ENCODE data around the gene SUGP1.
"Not testable (repeated sequence)": the region's sequence is repeated elsewhere in the genome, so short reads cannot be mapped to it uniquely, and the experiment has no call there.

Gene SUGP1, protein sequence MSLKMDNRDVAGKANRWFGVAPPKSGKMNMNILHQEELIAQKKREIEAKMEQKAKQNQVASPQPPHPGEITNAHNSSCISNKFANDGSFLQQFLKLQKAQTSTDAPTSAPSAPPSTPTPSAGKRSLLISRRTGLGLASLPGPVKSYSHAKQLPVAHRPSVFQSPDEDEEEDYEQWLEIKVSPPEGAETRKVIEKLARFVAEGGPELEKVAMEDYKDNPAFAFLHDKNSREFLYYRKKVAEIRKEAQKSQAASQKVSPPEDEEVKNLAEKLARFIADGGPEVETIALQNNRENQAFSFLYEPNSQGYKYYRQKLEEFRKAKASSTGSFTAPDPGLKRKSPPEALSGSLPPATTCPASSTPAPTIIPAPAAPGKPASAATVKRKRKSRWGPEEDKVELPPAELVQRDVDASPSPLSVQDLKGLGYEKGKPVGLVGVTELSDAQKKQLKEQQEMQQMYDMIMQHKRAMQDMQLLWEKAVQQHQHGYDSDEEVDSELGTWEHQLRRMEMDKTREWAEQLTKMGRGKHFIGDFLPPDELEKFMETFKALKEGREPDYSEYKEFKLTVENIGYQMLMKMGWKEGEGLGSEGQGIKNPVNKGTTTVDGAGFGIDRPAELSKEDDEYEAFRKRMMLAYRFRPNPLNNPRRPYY

DNA sequence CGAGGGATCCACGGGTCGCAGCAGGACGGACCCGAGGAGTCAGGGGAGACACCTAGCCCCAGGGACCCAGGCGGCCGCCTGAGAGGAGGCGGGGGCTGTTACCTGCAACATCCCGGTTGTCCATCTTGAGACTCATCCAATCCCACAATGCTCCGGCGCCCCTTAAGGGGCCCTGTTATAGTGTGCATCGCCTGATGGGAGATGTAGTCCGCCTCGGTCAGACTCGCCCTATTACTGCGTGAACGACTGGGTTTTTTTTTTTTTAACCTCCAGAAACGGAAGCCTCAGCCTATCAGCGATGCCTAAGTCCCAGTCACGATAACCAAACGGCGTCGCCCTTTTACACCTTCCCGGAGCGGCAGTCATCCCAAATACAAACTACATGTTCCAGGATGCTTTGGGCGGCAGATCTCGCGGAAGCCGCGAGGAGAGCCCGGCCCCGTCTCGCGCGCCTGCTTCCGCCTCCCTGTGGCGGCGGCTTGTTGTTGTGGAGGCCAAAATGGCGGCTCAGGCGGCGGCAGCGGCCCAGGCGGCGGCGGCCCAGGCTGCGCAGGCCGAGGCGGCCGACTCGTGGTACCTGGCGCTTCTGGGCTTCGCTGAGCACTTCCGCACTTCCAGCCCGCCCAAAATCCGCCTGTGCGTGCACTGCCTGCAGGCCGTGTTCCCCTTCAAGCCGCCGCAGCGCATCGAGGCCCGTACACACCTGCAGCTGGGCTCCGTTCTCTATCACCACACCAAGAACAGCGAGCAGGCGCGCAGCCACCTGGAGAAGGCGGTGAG lies at the start of gene SUGP1, which contains the start of gene MAU2:
Gene SUGP1 (minus strand): TSS at position 149 of the 780 bp plus-strand sequence. CDS start 13 bp downstream, at position 136.
Gene MAU2 (plus strand): TSS at position 469 of the 780 bp plus-strand sequence. CDS start 31 bp downstream, at position 500.
- peak; percentile 90 for DNase-seq

GRCh38 chr19:19368087-19368486 lies 47.8 kb upstream of the SUGP1 start:
- no peak for DNase-seq

DNA sequence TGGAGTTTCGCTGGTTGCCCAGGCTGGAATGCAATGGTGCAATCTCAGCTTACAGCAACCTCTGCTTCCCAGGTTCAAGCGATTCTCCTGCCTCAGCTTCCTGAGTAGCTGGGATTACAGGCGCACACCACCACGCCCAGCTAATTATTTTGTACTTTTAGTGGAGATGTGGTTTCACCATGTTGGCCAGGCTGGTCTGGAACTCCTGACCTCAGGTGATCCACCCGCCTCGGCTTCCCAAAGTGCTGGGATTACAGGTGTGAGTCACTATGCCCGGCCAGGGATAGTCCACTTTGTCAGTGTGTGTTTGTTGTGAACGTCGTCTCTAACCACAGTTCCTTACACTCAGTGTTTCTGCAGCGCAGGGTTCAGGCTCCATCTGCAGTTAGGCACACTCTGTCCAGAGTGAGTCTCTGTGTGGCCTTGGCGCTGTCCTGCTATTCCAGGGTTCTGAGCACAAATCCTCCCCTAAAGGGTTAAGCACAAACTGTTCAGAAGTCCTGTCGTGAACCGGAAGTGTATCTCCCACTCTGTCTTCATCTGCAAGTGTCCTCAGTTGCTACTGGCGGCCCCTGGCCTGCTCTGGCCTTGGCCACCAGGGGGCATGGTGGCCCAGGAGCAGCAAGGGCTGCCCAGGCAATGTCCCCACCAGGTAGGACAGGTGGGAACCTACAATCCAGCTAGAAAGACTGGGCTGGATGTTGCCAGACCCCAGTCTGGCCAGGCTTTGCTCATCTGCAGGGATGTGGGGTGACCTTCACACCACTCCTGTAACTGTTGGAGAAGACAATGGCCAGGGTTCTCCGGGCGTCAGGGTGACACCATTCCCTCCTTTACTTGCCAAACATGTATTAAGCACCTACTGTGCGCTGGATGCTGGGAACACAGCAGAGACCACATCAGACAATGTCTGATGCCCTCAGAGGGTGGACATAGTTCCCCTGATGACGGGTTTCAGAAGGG lies 46.4 kb upstream of the SUGP1 start:
- peak; percentile 72 for DNase-seq

DNA sequence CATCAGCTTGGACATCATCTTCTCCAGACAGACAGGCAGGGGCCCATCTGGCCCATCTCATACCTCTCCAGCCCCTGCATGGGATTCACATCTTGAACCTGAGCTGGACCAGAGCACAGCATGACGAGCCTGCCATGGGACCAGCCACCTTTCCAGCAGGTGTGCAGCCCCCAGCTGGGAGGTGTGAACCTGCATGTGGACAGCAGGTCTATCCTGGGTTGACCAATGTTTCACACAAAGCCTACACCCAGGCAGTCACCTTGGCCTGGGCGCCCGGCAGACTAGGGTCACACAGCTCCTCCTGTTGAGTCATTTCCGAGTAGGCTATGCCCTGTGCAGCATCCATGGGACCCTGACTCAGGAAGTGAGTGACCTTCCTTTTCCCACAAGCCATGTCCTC lies 41.8 kb upstream of the SUGP1 start:
- DNase-seq: no peak

DNA sequence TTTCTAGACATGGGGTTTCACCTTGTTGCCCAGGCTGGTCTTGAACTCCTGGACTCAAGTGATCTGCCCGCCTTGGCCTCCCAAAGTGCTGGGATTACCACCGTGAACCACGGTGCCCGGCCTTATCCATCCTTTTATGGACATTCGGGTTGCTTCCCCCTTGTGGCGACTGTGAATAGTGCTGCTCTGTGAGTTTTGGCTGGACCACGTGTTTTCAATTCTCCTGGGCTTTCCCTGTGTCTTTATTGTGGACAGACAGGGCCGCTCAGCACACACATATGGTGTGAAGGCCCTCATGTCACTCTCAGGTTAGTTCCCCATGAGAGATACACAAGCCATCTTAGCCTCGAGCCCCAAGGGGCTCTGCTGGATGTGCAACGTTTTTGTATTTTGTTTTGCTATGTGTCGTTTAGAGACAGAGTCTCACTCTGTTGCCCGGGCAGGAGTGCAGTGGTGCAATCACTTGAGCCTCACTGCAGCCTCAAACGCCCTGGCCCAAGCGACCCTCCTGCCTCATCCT lies 40.8 kb upstream of the SUGP1 start:
- DNase-seq: peak; percentile 66

GRCh38 chr19:19356901-19357566 lies 36.7 kb upstream of the SUGP1 start:
- no peak for DNase-seq

- no peak for DNase-seq
Measured at GRCh38 chr19:19356500-19356899, 36.2 kb upstream of the SUGP1 start.

DNA sequence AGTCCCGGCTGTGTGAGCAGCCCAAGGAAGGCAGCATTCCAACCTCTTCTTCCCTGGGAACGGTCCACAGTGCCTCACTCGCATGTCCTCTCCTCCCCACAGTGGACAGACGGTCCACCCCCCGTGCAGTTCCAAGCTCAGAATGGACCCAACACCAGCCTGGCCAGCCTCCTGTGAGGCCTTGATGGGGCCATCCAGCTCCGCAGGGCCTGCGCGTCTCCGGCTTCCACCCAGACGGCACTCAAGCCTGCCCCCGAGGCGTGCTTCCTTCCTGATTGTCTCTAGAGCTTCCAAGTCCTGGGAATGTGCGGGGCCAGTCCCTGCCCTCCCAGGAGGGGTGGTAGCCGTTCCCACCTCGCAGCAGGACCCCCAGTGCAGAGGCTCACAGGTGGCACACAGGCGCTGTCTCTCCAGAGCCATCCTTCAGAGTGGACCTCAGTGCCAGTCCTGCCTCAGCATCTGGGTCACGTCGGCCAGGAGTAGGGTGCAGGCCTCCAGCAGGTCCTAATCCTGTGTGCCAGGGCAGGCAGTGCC lies 35.4 kb upstream of the SUGP1 start:
- DNase-seq: no peak

- DNase-seq: no peak
Measured at GRCh38 chr19:19354932-19355331, 34.6 kb upstream of the SUGP1 start.

DNA sequence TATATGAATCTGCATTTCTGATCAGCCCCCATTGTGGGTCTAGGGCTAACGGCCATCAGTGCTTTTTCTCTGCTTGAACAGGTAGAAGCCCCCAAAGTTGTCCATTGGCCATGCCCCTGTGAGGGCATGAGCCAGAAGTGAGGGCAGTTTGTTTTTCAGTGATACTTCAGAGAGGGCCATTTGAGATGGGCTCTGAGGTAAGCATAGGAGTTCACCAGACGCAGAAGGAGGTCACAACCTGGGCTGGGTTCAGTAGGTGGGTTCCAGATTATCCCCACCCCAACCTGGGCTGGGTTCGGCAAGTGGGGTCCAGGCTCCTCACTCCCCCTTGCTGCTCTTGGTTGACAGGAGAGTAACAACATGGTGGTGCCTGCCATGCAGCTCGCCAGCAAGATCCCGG lies 33.7 kb upstream of the SUGP1 start:
- no peak for DNase-seq

- no peak for DNase-seq
Measured at GRCh38 chr19:19352823-19353222, 32.5 kb upstream of the SUGP1 start.

- not testable (repeated sequence) for DNase-seq
Measured at GRCh38 chr19:19350756-19351155, 30.4 kb upstream of the SUGP1 start.

- DNase-seq: no peak
Measured at GRCh38 chr19:19349365-19349764, 29.1 kb upstream of the SUGP1 start.

DNA sequence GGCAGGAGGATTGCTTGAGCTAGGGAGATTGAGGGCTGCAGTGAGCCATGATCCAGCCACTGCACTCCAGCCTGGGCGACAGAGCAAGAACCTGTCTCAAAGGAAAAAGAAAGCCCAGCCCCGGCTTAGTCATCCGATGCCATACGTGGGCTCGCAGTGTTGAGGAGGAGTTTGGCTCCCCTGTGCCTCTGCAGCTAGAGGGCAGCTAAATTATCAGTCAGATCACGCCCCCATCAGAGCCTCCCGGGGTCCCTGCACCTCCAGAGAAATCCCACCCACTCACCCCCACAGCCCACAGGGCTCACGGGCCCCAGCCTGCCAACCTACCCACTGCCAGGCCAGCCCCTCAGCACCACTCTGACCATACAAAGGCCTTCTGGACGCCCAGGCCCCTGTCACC lies 28.0 kb upstream of the SUGP1 start:
- DNase-seq: no peak

DNA sequence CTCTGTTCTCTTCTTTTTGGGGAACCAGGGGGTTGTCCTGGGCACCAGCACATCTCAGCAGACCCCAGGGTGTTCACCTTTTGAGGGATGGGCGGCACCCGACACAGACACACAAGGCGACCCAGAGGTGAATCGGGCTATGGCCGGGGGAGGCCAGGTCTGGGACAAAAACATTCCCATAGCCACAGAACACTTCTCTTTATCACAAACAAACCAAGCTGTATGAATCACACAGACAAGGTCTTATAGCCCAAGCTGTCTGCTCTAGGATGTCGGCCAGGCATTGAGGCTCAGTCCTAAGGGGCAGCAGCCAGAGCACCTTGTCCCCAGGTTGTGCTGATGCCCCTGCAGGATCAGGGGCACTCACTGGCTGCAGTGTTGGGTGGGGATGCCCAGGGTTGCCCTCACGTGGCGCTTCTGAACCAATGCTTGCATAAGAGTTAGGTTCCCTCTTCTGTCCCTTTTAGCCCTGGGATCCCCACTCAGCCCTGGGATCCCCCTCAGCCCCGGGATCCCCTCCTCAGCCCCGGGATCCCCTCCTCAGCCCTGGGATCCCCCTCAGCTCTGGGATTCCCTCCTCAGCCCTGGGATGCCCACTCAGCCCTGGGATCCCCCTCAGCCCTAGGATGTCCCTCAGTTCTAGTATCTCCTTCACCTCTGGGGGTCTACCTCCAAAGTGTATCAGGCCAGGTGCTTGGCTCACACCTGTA lies 27.2 kb upstream of the SUGP1 start:
- no peak for DNase-seq

DNA sequence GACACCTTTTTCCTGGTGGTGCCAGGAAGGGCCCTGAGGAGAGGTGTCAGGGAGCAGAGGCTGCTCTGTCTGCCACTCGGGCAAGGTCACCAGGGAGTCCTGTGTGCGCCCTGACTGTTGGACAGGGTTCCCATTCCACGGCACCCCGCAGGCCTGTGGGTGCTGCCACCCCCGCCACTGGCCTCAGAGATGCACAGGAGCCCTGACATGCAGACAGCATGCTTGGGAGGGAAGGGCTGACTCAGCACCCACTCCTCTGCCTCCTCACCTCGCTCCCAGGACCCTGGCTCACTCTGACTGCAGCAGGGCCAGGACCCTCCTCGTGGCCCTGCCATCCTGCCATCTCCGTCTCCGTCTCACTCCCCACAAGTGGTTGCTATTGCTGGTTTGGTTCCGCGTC lies 25.7 kb upstream of the SUGP1 start:
- no peak for DNase-seq

- no peak for DNase-seq
Measured at GRCh38 chr19:19345232-19345631, 24.9 kb upstream of the SUGP1 start.

DNA sequence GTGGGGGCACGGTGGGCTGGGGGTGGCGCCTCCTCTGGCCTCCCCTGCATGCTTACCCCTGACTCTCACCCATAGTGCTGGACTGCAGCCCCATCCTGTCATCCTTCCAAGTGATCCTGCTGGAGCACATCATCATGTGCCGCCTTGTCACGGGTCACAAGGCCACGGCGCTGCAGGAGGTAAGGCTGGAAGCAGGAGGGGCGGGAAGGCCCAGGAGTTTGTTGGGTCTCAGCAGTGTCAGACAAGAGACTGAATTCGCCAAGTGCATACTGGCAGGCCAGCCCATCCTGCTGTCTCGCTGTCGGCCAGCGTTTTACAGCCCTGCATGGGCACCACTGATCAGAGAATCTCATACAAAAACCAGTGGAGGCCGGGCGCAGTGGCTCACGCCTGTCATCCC lies 23.5 kb upstream of the SUGP1 start:
- DNase-seq: no peak

DNA sequence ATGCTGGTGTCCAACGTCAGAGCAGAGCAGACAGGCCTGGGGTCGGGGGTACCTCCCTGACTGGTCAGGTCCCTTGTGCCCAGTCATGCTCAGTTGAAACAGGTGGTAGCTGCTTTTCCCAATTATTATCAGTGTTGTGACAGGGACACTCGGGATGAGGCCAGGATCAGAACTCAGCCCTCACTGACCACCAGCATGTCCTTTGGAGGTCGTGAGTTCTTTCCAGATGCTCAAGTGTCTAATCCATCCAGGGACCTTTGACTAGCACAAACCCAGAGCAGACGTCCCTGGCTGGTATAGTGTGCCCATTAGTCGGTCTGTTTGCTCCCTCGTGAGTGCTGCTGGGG lies 22.7 kb upstream of the SUGP1 start:
- DNase-seq: no peak
